ENCODE data around the gene UGT2B7.
"Not testable (repeated sequence)": the region's sequence is repeated elsewhere in the genome, so short reads cannot be mapped to it uniquely, and the experiment has no call there.

UGT2B7 gene

GRCh38 chr4:69096111-69096656 lies at the start of gene UGT2B7:
Gene UGT2B7 (plus strand): TSS chr4:69096474. CDS start chr4:69096521, 47 bp downstream.
- no peak for DNase-seq (ENCODE audit: low read depth in 1 of 2, low spot score in 1 of 2)
- in situ Hi-C loops (cut with HindIII; ENCODE audit: low pct_unique_long_range_greater_than_20kb, low sequenced_read_pairs) = no loop called here
- no peak for TF ChIP-seq JUND (IDR thresholded peaks at IDR 0.05; ENCODE audit: low read depth)

GRCh38 chr4:69049860-69050259 lies 46.4 kb upstream of the UGT2B7 start:
- in situ Hi-C loops (cut with HindIII; ENCODE audit: low pct_unique_long_range_greater_than_20kb, low sequenced_read_pairs) = no loop called here
- DNase-seq (ENCODE audit: low read depth in 1 of 2, low spot score in 1 of 2) = no peak
- no peak for TF ChIP-seq JUND (IDR thresholded peaks at IDR 0.05; ENCODE audit: low read depth)

GRCh38 chr4:69050853-69051575 lies 45.3 kb upstream of the UGT2B7 start:
- in situ Hi-C loops (cut with HindIII; ENCODE audit: low pct_unique_long_range_greater_than_20kb, low sequenced_read_pairs); DNase-seq (ENCODE audit: low read depth in 1 of 2, low spot score in 1 of 2): not testable (repeated sequence)

GRCh38 chr4:69051576-69051943 lies 44.7 kb upstream of the UGT2B7 start:
- no peak for DNase-seq (ENCODE audit: low read depth in 1 of 2, low spot score in 1 of 2)
- no peak for TF ChIP-seq JUND (IDR thresholded peaks at IDR 0.05; ENCODE audit: low read depth)
- in situ Hi-C loops (cut with HindIII; ENCODE audit: low pct_unique_long_range_greater_than_20kb, low sequenced_read_pairs) = no loop called here

GRCh38 chr4:69053309-69053885 lies 42.9 kb upstream of the UGT2B7 start:
- DNase-seq (ENCODE audit: low read depth in 1 of 2, low spot score in 1 of 2); in situ Hi-C loops (cut with HindIII; ENCODE audit: low pct_unique_long_range_greater_than_20kb, low sequenced_read_pairs): not testable (repeated sequence)

- in situ Hi-C loops (cut with HindIII; ENCODE audit: low pct_unique_long_range_greater_than_20kb, low sequenced_read_pairs) = not testable (repeated sequence)
Measured at GRCh38 chr4:69054033-69054432, 42.2 kb upstream of the UGT2B7 start.

GRCh38 chr4:69054578-69055200 lies 41.6 kb upstream of the UGT2B7 start:
- no peak for DNase-seq (ENCODE audit: low read depth in 1 of 2, low spot score in 1 of 2)
- TF ChIP-seq JUND (IDR thresholded peaks at IDR 0.05; ENCODE audit: low read depth) = no peak
- in situ Hi-C loops (cut with HindIII; ENCODE audit: low pct_unique_long_range_greater_than_20kb, low sequenced_read_pairs) = no loop called here

More at GRCh38 chr4:69054033-69054432, 42.2 kb upstream of the UGT2B7 start:
- not testable (repeated sequence) for DNase-seq (ENCODE audit: low read depth in 1 of 2, low spot score in 1 of 2)

- in situ Hi-C loops (cut with HindIII; ENCODE audit: low pct_unique_long_range_greater_than_20kb, low sequenced_read_pairs) = no loop called here
- DNase-seq (ENCODE audit: low read depth in 1 of 2, low spot score in 1 of 2) = no peak
Measured at GRCh38 chr4:69056150-69056549, 40.1 kb upstream of the UGT2B7 start.

GRCh38 chr4:69056921-69057550 lies 39.2 kb upstream of the UGT2B7 start:
- TF ChIP-seq JUND (IDR thresholded peaks at IDR 0.05; ENCODE audit: low read depth) = no peak
- in situ Hi-C loops (cut with HindIII; ENCODE audit: low pct_unique_long_range_greater_than_20kb, low sequenced_read_pairs) = no loop called here
- peak in 1 of 2 experiments; percentile 2 for DNase-seq (ENCODE audit: low read depth in 1 of 2, low spot score in 1 of 2)

More at GRCh38 chr4:69056150-69056549, 40.1 kb upstream of the UGT2B7 start:
- no peak for TF ChIP-seq JUND (IDR thresholded peaks at IDR 0.05; ENCODE audit: low read depth)

GRCh38 chr4:69057620-69058409 lies 38.5 kb upstream of the UGT2B7 start:
- TF ChIP-seq JUND (IDR thresholded peaks at IDR 0.05; ENCODE audit: low read depth) = no peak
- in situ Hi-C loops (cut with HindIII; ENCODE audit: low pct_unique_long_range_greater_than_20kb, low sequenced_read_pairs) = no loop called here
- peak in 1 of 2 experiments; percentile 18 for DNase-seq (ENCODE audit: low read depth in 1 of 2, low spot score in 1 of 2)

- no peak for DNase-seq (ENCODE audit: low read depth in 1 of 2, low spot score in 1 of 2)
- no peak for TF ChIP-seq JUND (IDR thresholded peaks at IDR 0.05; ENCODE audit: low read depth)
- in situ Hi-C loops (cut with HindIII; ENCODE audit: low pct_unique_long_range_greater_than_20kb, low sequenced_read_pairs) = no loop called here
Measured at GRCh38 chr4:69058410-69059059, 37.7 kb upstream of the UGT2B7 start.

Measured in T47D (cell line).